HL-60 (cell line): Measurements from ENCODE around the gene TNNI3.

ENCODE experiments used
- DNase-seq, 2 experiments: peaks; one replicate each; pipeline ENCODE4 v3.0.0-alpha.2; 2010 to 2020; ENCODE audit warnings: low read depth in 1 of 2, low spot score in 1 of 2
- H3K27ac ChIP-seq: fragments of 250-450 bp; sonication (Bioruptor Pico); replicated peaks from 2 replicates; pipeline ENCODE4 v1.5.1; 2020; ENCODE audit warnings: mild to moderate bottlenecking, moderate library complexity
- H3K27me3 ChIP-seq: fragments of 250-450 bp; sonication (Bioruptor Pico); 2 replicates; pipeline ENCODE4 v1.5.1; 2021; ENCODE audit warnings: mild to moderate bottlenecking, moderate library complexity; ENCODE audit not compliant: insufficient read depth, poor library complexity, severe bottlenecking
- H3K4me3 ChIP-seq: replicated peaks from 2 replicates; pipeline ENCODE4 v1.5.1; 2011; ENCODE audit warnings: mild to moderate bottlenecking, control low read depth, low read length; ENCODE audit not compliant: insufficient read depth
- GABPA ChIP-seq: IDR thresholded peaks from 2 replicates; pipeline ENCODE4 v1.6.1; 2012; ENCODE audit warnings: low read depth
- POLR2AphosphoS5 ChIP-seq: IDR thresholded peaks from 2 replicates; pipeline ENCODE4 v1.6.1; 2012; ENCODE audit warnings: low read depth
- SPI1 ChIP-seq: IDR thresholded peaks from 2 replicates; pipeline ENCODE4 v1.6.1; 2012; ENCODE audit warnings: low read depth, mild to moderate bottlenecking, borderline replicate concordance
- TF ChIP-seq, protein P1 (sequence below): IDR thresholded peaks from 2 replicates; pipeline ENCODE4 v1.6.1; 2012; ENCODE audit warnings: low read depth; ENCODE audit not compliant: insufficient replicate concordance
- TF ChIP-seq, protein P2 (sequence below): IDR thresholded peaks from one replicate; pipeline ENCODE4 v1.5.1; 2011; ENCODE audit warnings: low read length, control low read depth, inconsistent platforms; ENCODE audit not compliant: insufficient read depth

The TNNI3 gene

DNA sequence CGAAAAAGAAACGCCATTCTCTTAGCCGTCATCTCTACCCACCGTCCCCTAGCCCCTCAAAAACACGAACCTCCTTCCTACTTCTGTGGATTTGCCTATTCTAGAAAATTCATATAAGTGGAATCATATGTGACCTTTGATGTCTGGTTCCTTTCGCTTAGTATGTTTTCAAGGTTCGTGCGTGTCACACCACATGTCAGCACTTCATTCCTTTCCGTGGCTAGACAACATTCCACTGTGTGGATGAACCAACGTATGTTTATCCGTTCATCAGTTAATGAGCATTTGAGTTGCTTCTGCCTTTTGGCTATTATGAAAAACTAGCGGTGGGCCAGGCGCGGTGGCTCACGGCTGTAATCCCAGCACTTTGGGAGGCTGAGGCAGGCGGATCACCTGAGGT, 26.1 kb downstream of the TNNI3 start:
- DNase-seq, result no peak
- no peak overlapping the region for H3K27ac ChIP-seq
- no peak for TF ChIP-seq GABPA
- no peak for TF ChIP-seq SPI1
- TF ChIP-seq, protein P1, sequence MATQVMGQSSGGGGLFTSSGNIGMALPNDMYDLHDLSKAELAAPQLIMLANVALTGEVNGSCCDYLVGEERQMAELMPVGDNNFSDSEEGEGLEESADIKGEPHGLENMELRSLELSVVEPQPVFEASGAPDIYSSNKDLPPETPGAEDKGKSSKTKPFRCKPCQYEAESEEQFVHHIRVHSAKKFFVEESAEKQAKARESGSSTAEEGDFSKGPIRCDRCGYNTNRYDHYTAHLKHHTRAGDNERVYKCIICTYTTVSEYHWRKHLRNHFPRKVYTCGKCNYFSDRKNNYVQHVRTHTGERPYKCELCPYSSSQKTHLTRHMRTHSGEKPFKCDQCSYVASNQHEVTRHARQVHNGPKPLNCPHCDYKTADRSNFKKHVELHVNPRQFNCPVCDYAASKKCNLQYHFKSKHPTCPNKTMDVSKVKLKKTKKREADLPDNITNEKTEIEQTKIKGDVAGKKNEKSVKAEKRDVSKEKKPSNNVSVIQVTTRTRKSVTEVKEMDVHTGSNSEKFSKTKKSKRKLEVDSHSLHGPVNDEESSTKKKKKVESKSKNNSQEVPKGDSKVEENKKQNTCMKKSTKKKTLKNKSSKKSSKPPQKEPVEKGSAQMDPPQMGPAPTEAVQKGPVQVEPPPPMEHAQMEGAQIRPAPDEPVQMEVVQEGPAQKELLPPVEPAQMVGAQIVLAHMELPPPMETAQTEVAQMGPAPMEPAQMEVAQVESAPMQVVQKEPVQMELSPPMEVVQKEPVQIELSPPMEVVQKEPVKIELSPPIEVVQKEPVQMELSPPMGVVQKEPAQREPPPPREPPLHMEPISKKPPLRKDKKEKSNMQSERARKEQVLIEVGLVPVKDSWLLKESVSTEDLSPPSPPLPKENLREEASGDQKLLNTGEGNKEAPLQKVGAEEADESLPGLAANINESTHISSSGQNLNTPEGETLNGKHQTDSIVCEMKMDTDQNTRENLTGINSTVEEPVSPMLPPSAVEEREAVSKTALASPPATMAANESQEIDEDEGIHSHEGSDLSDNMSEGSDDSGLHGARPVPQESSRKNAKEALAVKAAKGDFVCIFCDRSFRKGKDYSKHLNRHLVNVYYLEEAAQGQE, result no peak
- H3K4me3 ChIP-seq, result no peak overlapping the region
- peaks cover 22% of the 10 kb centered on the region for H3K27me3 ChIP-seq

DNA sequence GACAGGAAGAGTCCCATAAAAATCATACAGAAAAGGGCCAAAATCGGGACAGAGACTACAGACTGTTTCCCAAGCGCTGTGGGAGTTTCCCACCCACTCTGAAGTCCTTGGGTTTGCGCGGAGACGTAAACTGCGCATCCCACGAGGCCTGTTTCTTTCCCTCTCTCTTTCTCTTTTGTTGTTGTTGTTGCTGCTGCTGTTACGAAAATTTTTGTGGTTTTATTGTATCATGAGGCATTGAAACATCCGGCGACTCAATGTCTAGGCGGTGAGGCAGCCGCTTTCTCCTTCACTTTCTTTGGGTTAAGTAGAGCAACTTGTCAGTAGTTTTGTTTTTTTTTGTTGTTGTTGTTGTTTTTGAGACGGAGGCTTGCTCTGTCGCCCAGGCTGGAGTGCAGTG, 38.5 kb downstream of the TNNI3 start:
- TF ChIP-seq, protein P1, result no peak
- TF ChIP-seq POLR2AphosphoS5 (no peak), SPI1 (no peak), GABPA (no peak)
- TF ChIP-seq, protein P2, sequence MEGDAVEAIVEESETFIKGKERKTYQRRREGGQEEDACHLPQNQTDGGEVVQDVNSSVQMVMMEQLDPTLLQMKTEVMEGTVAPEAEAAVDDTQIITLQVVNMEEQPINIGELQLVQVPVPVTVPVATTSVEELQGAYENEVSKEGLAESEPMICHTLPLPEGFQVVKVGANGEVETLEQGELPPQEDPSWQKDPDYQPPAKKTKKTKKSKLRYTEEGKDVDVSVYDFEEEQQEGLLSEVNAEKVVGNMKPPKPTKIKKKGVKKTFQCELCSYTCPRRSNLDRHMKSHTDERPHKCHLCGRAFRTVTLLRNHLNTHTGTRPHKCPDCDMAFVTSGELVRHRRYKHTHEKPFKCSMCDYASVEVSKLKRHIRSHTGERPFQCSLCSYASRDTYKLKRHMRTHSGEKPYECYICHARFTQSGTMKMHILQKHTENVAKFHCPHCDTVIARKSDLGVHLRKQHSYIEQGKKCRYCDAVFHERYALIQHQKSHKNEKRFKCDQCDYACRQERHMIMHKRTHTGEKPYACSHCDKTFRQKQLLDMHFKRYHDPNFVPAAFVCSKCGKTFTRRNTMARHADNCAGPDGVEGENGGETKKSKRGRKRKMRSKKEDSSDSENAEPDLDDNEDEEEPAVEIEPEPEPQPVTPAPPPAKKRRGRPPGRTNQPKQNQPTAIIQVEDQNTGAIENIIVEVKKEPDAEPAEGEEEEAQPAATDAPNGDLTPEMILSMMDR, result no peak
- H3K4me3 ChIP-seq, result no peak overlapping the region
- no peak overlapping the region for H3K27ac ChIP-seq
- H3K27me3 ChIP-seq, result peaks cover 2% of the 10 kb centered on the region
- no peak for DNase-seq

DNA sequence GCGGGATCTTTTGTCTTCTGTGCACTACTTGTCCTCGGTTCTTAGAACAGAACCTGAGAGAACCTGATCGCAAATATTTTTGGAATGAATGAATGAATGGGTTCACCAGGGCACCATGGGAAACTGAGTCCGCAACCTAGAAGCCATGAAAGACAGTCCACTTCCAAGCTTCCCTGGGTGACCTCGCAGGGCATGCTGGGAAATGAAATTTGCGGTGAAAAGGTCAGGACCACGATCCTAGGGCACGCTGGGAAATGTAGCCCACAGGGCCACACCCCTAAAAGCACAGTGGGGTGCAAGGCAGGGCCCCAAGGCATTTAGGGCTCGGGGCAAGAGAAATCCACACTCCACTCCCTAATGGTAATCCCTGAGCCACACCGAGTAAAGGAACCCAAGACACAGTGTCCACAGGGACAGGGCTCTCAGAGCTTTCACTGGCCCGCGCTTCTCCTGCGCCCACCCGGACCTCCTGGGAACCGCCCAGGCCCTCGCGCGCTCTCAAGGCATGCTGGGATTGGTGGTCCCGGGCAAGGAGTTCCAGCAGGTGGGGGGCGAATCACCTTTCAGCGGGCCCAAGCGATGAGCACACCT, 39.0 kb downstream of the TNNI3 start:
- peak overlapping the region; percentile 67 for H3K27ac ChIP-seq
- H3K27me3 ChIP-seq, result no peaks in the 10 kb centered on the region
- TF ChIP-seq, protein P1, result no peak
- no peak for TF ChIP-seq POLR2AphosphoS5
- TF ChIP-seq SPI1, result no peak
- TF ChIP-seq, protein P2, result no peak
- TF ChIP-seq GABPA, result no peak
- H3K4me3 ChIP-seq, result peak overlapping the region; percentile 64
- DNase-seq, result peak; percentile 45 to 61
